CD14-positive monocyte (primary cell): ENCODE measurements around the gene NIPAL3. TPM values are rescaled to one million over a fixed set of nuclear protein-coding genes. Genes with fewer than 3 reads are reported as not detected.

Source experiments
- DNase-seq, 3 donors: peaks; one replicate each; pipeline ENCODE4 v3.0.0-alpha.2; 2011 to 2022
- H2AFZ ChIP-seq: 2 replicates; pipeline ENCODE4 v1.6.0; 2012; ENCODE audit warnings: mild to moderate bottlenecking, low read depth, low read length, inconsistent platforms; ENCODE audit not compliant: insufficient read depth, poor library complexity, severe bottlenecking
- H3K27ac ChIP-seq, 2 donors: 1 replicate in 1 of 2; 2 replicates in 1 of 2; pipeline ENCODE4 v1.5.1; 2012 to 2013; ENCODE audit warnings: low read length in 2 of 2, control low read depth in 1 of 2, inconsistent platforms in 1 of 2, low read depth in 1 of 2, mild to moderate bottlenecking in 1 of 2
- H3K27me3 ChIP-seq, 2 donors: one replicate each; pipeline versions ENCODE4 v1.6.0 to v1.6.1; 2011 to 2013; ENCODE audit warnings: low read length in 2 of 2; ENCODE audit not compliant: control insufficient read depth in 2 of 2, insufficient read depth in 2 of 2
- H3K36me3 ChIP-seq, 2 donors: replicated peaks in 1 of 2; 1 replicate in 1 of 2; 2 replicates in 1 of 2; pipeline versions ENCODE4 v1.5.1 to v1.6.1; 2012 to 2013; ENCODE audit warnings: low read length in 2 of 2, control low read depth in 1 of 2, inconsistent platforms in 1 of 2, mild to moderate bottlenecking in 1 of 2; ENCODE audit not compliant: insufficient read depth in 2 of 2, control insufficient read depth in 1 of 2
- H3K4me1 ChIP-seq, 2 donors: 1 replicate in 1 of 2; 2 replicates in 1 of 2; pipeline versions ENCODE4 v1.5.1 to v1.6.1; 2012 to 2013; ENCODE audit warnings: low read length in 2 of 2, control low read depth in 1 of 2, inconsistent platforms in 1 of 2, mild to moderate bottlenecking in 1 of 2, moderate library complexity in 1 of 2; ENCODE audit not compliant: insufficient read depth in 2 of 2, control insufficient read depth in 1 of 2
- H3K4me2 ChIP-seq: replicated peaks from 2 replicates; pipeline ENCODE3; 2012; ENCODE audit warnings: low read length, moderate library complexity, mild to moderate bottlenecking; ENCODE audit not compliant: poor library complexity, severe bottlenecking; ENCODE audit errors: extremely low read depth
- H3K4me3 ChIP-seq, 3 experiments: fragments of 200-600 bp in 1 of 3; sonication (generic) in 1 of 3; replicated peaks in 1 of 3; 1 replicate in 2 of 3; 2 replicates in 1 of 3; pipeline ENCODE4 v1.5.1; 2011 to 2013; ENCODE audit warnings: low read length in 3 of 3, mild to moderate bottlenecking in 3 of 3, control low read depth in 2 of 3, low read depth in 2 of 3, inconsistent platforms in 1 of 3, moderate library complexity in 1 of 3
- H3K79me2 ChIP-seq: 2 replicates; pipeline ENCODE4 v1.6.0; 2012; ENCODE audit warnings: mild to moderate bottlenecking, control low read depth, inconsistent platforms, low read length, moderate library complexity; ENCODE audit not compliant: insufficient read depth
- H3K9ac ChIP-seq: 2 replicates; pipeline ENCODE4 v1.6.0; 2017; ENCODE audit warnings: low read length, mild to moderate bottlenecking; ENCODE audit not compliant: insufficient read depth, poor library complexity, severe bottlenecking
- H3K9me3 ChIP-seq, 2 donors: replicated peaks in 1 of 2; 1 replicate in 1 of 2; 2 replicates in 1 of 2; pipeline versions ENCODE4 v1.5.1 to v1.6.1; 2012 to 2013; ENCODE audit warnings: low read length in 2 of 2, control low read depth in 1 of 2; ENCODE audit not compliant: control insufficient read depth in 1 of 2, insufficient read depth in 1 of 2
- H4K20me1 ChIP-seq: 2 replicates; pipeline ENCODE4 v1.6.0; 2012; ENCODE audit warnings: mild to moderate bottlenecking, low read length, control low read depth, moderate library complexity; ENCODE audit not compliant: insufficient read depth
- H3K27ac Mint-ChIP-seq, 7 donors: one replicate each; pipeline ENCODE4 v1.8.0; 2020; ENCODE audit warnings: mild to moderate bottlenecking in 7 of 7, mixed read lengths in 7 of 7, moderate library complexity in 6 of 7, inconsistent platforms in 2 of 7
- H3K27me3 Mint-ChIP-seq, 3 donors: one replicate each; pipeline ENCODE4 v1.8.0; 2021 to 2022; ENCODE audit warnings: low read depth in 3 of 3, mild to moderate bottlenecking in 3 of 3, mixed read lengths in 3 of 3, moderate library complexity in 3 of 3, inconsistent platforms in 1 of 3
- H3K36me3 Mint-ChIP-seq, 2 donors: one replicate each; pipeline ENCODE4 v1.8.0; 2020; ENCODE audit warnings: mixed read lengths in 2 of 2, inconsistent platforms in 1 of 2, mild to moderate bottlenecking in 1 of 2
- H3K4me1 Mint-ChIP-seq: one replicate; pipeline ENCODE4 v1.8.0; 2020; ENCODE audit warnings: mild to moderate bottlenecking, mixed read lengths
- H3K4me3 Mint-ChIP-seq, 2 donors: one replicate each; pipeline ENCODE4 v1.8.0; 2020; ENCODE audit warnings: mild to moderate bottlenecking in 2 of 2, mixed read lengths in 2 of 2, moderate library complexity in 1 of 2
- H3K9me3 Mint-ChIP-seq, 7 donors: one replicate each; pipeline ENCODE4 v1.8.0; 2020 to 2022; ENCODE audit warnings: mixed read lengths in 7 of 7, mild to moderate bottlenecking in 6 of 7, moderate library complexity in 6 of 7, inconsistent platforms in 2 of 7
- WGBS: methylation state at CpG from one replicate; pipeline ENCODE4 v1.1.5; 2013; ENCODE audit warnings: missing lambda C conversion rate; ENCODE audit not compliant: insufficient coverage; 5-methylcytosine and 5-hydroxymethylcytosine counted together
- intact Hi-C, 2 donors: fragments of 100-400 bp; cut with micrococcal nuclease; formaldehyde crosslinking; loops; one replicate each; pipeline versions ENCODE4 v1.15.0 to v1.15.1; 2023
- polyA plus RNA-seq, 3 donors: library from polyadenylated mRNA; depleted of rRNA in 1 of 3; unstranded in 2 of 3; stranded (reverse) in 1 of 3; fragments of 300-500 nt in 2 of 3; fragments of >200 nt in 1 of 3; fragmentation: Illumina TruSeq in 2 of 3; gene quantifications; 1 replicate in 2 of 3; 2 replicates in 1 of 3; pipeline ENCODE4 v1.2.3, GENCODE V29; 2012 to 2021
- TF ChIP-seq, protein P1 (sequence below): fragments of 200-600 bp; IDR thresholded peaks from one replicate; pipeline ENCODE4 v1.8.0; 2022; ENCODE audit warnings: antibody characterized with exemption, mild to moderate bottlenecking

NIPAL3 gene
- polyA plus RNA-seq, 3 donors = 5.9 to 9.6 (median 6.6) TPM

DNA sequence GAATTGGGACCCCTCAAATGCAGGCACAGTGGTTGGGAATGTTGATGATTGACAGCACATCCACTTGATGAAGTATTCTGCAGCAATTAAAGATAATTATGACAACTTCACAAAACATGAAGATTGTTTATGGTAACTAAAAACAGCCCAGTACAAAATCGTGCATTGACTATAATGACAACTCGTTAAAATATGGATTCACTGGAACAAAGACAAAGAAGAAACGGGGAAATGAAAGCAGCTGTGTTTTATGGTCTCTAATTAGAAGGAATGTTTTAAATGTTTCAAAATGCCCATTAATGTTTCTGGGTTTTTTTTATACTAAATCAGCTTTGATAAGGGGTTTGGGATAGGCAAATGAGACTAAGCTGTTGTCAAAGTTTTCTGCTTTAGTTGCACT, 36.1 kb downstream of the NIPAL3 start:
- H3K9me3 Mint-ChIP-seq = no peaks in the 10 kb centered on the region
- H3K27ac Mint-ChIP-seq = peak overlapping the region in 1 of 7 donors; percentile 1
- Histone ChIP-seq H3K4me2 (no peak overlapping the region), H3K27ac (no peak overlapping the region), H3K4me1 (peaks cover 12 to 21% of the 10 kb centered on the region in 2 donors), H4K20me1 (no peaks in the 10 kb centered on the region), H2AFZ (no peak overlapping the region), H3K79me2 (no peaks in the 10 kb centered on the region), H3K27me3 (no peaks in the 10 kb centered on the region), H3K4me3 (no peak overlapping the region), H3K9ac (no peak overlapping the region), H3K36me3 (peaks cover 23 to 71% of the 10 kb centered on the region in 2 donors), H3K9me3 (no peaks in the 10 kb centered on the region)
- intact Hi-C loops = no loop called here
- H3K27me3 Mint-ChIP-seq = no peaks in the 10 kb centered on the region
- peaks cover 23% of the 10 kb centered on the region for H3K4me1 Mint-ChIP-seq
- peaks cover 69 to 72% of the 10 kb centered on the region in 2 donors for H3K36me3 Mint-ChIP-seq
- no peak overlapping the region for H3K4me3 Mint-ChIP-seq
- no CpG with 5 or more reads among the region's 3 CpGs for WGBS
- DNase-seq = no peak
- TF ChIP-seq, protein P1, sequence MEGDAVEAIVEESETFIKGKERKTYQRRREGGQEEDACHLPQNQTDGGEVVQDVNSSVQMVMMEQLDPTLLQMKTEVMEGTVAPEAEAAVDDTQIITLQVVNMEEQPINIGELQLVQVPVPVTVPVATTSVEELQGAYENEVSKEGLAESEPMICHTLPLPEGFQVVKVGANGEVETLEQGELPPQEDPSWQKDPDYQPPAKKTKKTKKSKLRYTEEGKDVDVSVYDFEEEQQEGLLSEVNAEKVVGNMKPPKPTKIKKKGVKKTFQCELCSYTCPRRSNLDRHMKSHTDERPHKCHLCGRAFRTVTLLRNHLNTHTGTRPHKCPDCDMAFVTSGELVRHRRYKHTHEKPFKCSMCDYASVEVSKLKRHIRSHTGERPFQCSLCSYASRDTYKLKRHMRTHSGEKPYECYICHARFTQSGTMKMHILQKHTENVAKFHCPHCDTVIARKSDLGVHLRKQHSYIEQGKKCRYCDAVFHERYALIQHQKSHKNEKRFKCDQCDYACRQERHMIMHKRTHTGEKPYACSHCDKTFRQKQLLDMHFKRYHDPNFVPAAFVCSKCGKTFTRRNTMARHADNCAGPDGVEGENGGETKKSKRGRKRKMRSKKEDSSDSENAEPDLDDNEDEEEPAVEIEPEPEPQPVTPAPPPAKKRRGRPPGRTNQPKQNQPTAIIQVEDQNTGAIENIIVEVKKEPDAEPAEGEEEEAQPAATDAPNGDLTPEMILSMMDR = no peak

DNA sequence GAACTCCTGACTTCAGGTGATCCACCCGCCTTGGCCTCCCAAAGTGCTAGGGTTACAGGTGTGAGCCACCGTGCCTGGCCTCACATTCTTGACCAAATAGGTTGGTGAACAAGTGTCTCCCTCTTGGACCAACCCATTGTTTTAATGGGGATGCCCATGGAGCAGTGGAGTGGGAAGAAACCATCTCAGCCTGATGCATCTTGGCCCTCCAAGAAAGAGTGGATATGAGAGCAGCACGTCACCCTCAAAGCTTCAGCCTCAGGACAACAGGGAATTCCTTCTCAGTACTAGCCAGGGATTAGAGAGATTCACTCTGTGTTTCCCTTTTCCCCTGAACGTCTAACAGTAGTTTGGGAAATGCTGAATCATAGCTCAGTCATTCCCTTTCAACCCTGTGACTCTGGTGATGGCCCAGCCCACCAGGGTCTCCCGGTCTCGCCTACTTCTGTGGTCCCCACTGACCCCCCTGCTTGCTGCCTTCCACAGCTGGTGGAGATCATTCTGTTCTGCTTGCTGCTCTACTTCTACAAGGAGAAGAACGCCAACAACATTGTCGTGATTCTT, 37.4 kb downstream of the NIPAL3 start:
- Histone ChIP-seq H4K20me1 (no peaks in the 10 kb centered on the region), H2AFZ (no peak overlapping the region), H3K4me3 (no peak overlapping the region), H3K9me3 (no peaks in the 10 kb centered on the region), H3K4me1 (peaks cover 12 to 21% of the 10 kb centered on the region in 2 donors), H3K27ac (no peak overlapping the region), H3K79me2 (no peaks in the 10 kb centered on the region), H3K9ac (no peak overlapping the region), H3K4me2 (no peak overlapping the region), H3K36me3 (peaks cover 31 to 73% of the 10 kb centered on the region in 2 donors), H3K27me3 (no peaks in the 10 kb centered on the region)
- TF ChIP-seq, protein P1 = no peak
- WGBS = 87% methylated on average over 5 of the region's 8 CpGs
- no peaks in the 10 kb centered on the region for H3K27me3 Mint-ChIP-seq
- peaks cover 23% of the 10 kb centered on the region for H3K4me1 Mint-ChIP-seq
- intact Hi-C loops = no loop called here
- H3K9me3 Mint-ChIP-seq = no peaks in the 10 kb centered on the region
- no peak overlapping the region for H3K4me3 Mint-ChIP-seq
- no peak for DNase-seq
- peak overlapping the region in 2 of 7 donors; percentile 22 to 78 for H3K27ac Mint-ChIP-seq
- peaks cover 70 to 72% of the 10 kb centered on the region in 2 donors for H3K36me3 Mint-ChIP-seq
